B cell (primary cell): ENCODE results near the gene VIT. TPM values are rescaled to one million over a fixed set of nuclear protein-coding genes. Genes with fewer than 3 reads are reported as not detected.

Experiments used
- ATAC-seq: fragments of 200-7000 bp; cut with Tn5 transposase; one replicate; pipeline ENCODE4 v1.10.0; 2021; ENCODE audit warnings: low read depth, mild to moderate bottlenecking, moderate number of reproducible peaks, moderate library complexity
- CTCF ChIA-PET: fragments of 350-600 bp; sonication (Branson Sonifier 250); formaldehyde crosslinking; loops from one replicate; lab custom pipeline; 2021; ENCODE audit warnings: antibody characterized with exemption, inconsistent platforms; lab: Charles Lee
- POLR2A ChIA-PET: fragments of 350-600 bp; sonication (Branson Sonifier 250); formaldehyde crosslinking; loops from one replicate; lab custom pipeline; 2021; ENCODE audit warnings: antibody characterized with exemption; lab: Charles Lee
- DNase-seq: peaks from one replicate; pipeline ENCODE4 v3.0.0; 2013
- H2AFZ ChIP-seq: 2 replicates; pipeline ENCODE4 v1.6.1; 2012; ENCODE audit warnings: mild to moderate bottlenecking, low read depth, low read length; ENCODE audit not compliant: insufficient read depth, poor library complexity, severe bottlenecking
- H3K27ac ChIP-seq, 2 donors: 1 replicate in 1 of 2; 2 replicates in 1 of 2; pipeline ENCODE4 v1.5.1; 2012 to 2013; ENCODE audit warnings: low read length in 2 of 2, mild to moderate bottlenecking in 2 of 2, moderate library complexity in 1 of 2
- H3K27me3 ChIP-seq, 4 experiments: fragments of 200-600 bp in 1 of 4; sonication (generic) in 1 of 4; replicated peaks in 1 of 4; 1 replicate in 2 of 4; 2 replicates in 2 of 4; pipeline versions ENCODE4 v1.6.1 to v1.7.0; 2013 to 2016; ENCODE audit warnings: low read length in 3 of 4, mild to moderate bottlenecking in 2 of 4, mixed read lengths in 1 of 4, moderate library complexity in 1 of 4; ENCODE audit not compliant: insufficient read depth in 4 of 4, control insufficient read depth in 3 of 4; ENCODE audit errors: control extremely low read depth in 1 of 4
- H3K36me3 ChIP-seq, 2 experiments: replicated peaks in 1 of 2; 1 replicate in 1 of 2; 2 replicates in 1 of 2; pipeline versions ENCODE4 v1.6.1 to v1.7.1; 2013; ENCODE audit warnings: low read length in 1 of 2; ENCODE audit not compliant: insufficient read depth in 2 of 2, control insufficient read depth in 1 of 2; ENCODE audit errors: control extremely low read depth in 1 of 2, extremely low read depth in 1 of 2
- H3K4me1 ChIP-seq, 2 donors: fragments of 200-600 bp in 1 of 2; sonication (generic) in 1 of 2; 1 replicate in 1 of 2; 2 replicates in 1 of 2; pipeline versions ENCODE4 v1.5.1 to v1.6.1; 2013 to 2017; ENCODE audit warnings: low read length in 2 of 2; ENCODE audit not compliant: control insufficient read depth in 2 of 2, insufficient read depth in 2 of 2
- H3K4me2 ChIP-seq: replicated peaks from 2 replicates; pipeline ENCODE3; 2012; ENCODE audit warnings: mild to moderate bottlenecking, low read depth, low read length; ENCODE audit not compliant: poor library complexity, severe bottlenecking
- H3K4me3 ChIP-seq, 5 experiments: fragments of 200-600 bp in 1 of 5; sonication (generic) in 1 of 5; 1 replicate in 3 of 5; 2 replicates in 2 of 5; pipeline versions ENCODE4 v1.5.1 to v1.7.0; 2011 to 2016; ENCODE audit warnings: low read length in 4 of 5, mild to moderate bottlenecking in 4 of 5, low read depth in 2 of 5, control low read depth in 1 of 5, moderate library complexity in 1 of 5; ENCODE audit not compliant: insufficient read depth in 1 of 5; ENCODE audit errors: control extremely low read depth in 1 of 5, extremely low read depth in 1 of 5
- H3K79me2 ChIP-seq: fragments of 200-600 bp; sonication (generic); one replicate; pipeline ENCODE4 v1.6.0; 2016; ENCODE audit warnings: low read length; ENCODE audit not compliant: control insufficient read depth, insufficient read depth
- H3K9ac ChIP-seq: fragments of 200-600 bp; sonication (generic); 2 replicates; pipeline ENCODE4 v1.6.1; 2017; ENCODE audit warnings: mild to moderate bottlenecking, low read length, moderate library complexity
- H3K9me3 ChIP-seq, 3 donors: one replicate each; pipeline versions ENCODE4 v1.6.1 to v1.7.1; 2013; ENCODE audit warnings: low read length in 2 of 3; ENCODE audit not compliant: control insufficient read depth in 2 of 3, insufficient read depth in 1 of 3; ENCODE audit errors: control extremely low read depth in 1 of 3
- H4K20me1 ChIP-seq: 2 replicates; pipeline ENCODE4 v1.6.0; 2012; ENCODE audit warnings: mild to moderate bottlenecking, low read length; ENCODE audit not compliant: insufficient read depth, control insufficient read depth, poor library complexity, severe bottlenecking
- H3K27ac Mint-ChIP-seq: one replicate; pipeline ENCODE4 v1.8.0; 2021; ENCODE audit warnings: mixed read lengths
- H3K27me3 Mint-ChIP-seq: one replicate; pipeline ENCODE4 v1.8.0; 2021; ENCODE audit warnings: mixed read lengths
- H3K4me1 Mint-ChIP-seq: one replicate; pipeline ENCODE4 v1.8.0; 2021; ENCODE audit warnings: mixed read lengths
- H3K4me3 Mint-ChIP-seq: one replicate; pipeline ENCODE4 v1.8.0; 2021; ENCODE audit warnings: mixed read lengths
- H3K9me3 Mint-ChIP-seq: one replicate; pipeline ENCODE4 v1.8.0; 2022; ENCODE audit warnings: mixed read lengths; ENCODE audit not compliant: insufficient read depth
- EZH2 ChIP-seq: IDR thresholded peaks from 2 replicates; pipeline ENCODE4 v1.6.1; 2012; ENCODE audit warnings: borderline replicate concordance, low read depth, mild to moderate bottlenecking, moderate library complexity, low read length; ENCODE audit not compliant: insufficient read depth, poor library complexity, severe bottlenecking
- WGBS: methylation state at CpG from one replicate; pipeline ENCODE4 v1.1.5; 2013; ENCODE audit warnings: missing lambda C conversion rate; ENCODE audit not compliant: insufficient coverage; 5-methylcytosine and 5-hydroxymethylcytosine counted together
- intact Hi-C: fragments of 100-400 bp; cut with micrococcal nuclease; formaldehyde crosslinking; loops from one replicate; pipeline ENCODE4 v1.10.0; 2022
- polyA plus RNA-seq: library from polyadenylated mRNA; depleted of rRNA; stranded (reverse); fragments of >200 nt; gene quantifications from 2 replicates; pipeline ENCODE4 v1.2.3, GENCODE V29; 2012
- total RNA-seq, 2 donors: library from RNA; stranded (reverse); fragments of 120-200 nt in 1 of 2; gene quantifications; 1 replicate in 1 of 2; 2 replicates in 1 of 2; pipeline versions ENCODE4 v1.2.3 to v1.2.4, GENCODE V29; 2013 to 2022
- TF ChIP-seq, protein P1 (sequence below): fragments of 200-600 bp; IDR thresholded peaks from one replicate; pipeline ENCODE4 v1.8.0; 2022; ENCODE audit warnings: antibody characterized with exemption, mild to moderate bottlenecking

VIT gene
- total and polyA plus RNA-seq, 2 donors (not counting 1 experiment from before 2014, with no cell fraction given): not detected

DNA sequence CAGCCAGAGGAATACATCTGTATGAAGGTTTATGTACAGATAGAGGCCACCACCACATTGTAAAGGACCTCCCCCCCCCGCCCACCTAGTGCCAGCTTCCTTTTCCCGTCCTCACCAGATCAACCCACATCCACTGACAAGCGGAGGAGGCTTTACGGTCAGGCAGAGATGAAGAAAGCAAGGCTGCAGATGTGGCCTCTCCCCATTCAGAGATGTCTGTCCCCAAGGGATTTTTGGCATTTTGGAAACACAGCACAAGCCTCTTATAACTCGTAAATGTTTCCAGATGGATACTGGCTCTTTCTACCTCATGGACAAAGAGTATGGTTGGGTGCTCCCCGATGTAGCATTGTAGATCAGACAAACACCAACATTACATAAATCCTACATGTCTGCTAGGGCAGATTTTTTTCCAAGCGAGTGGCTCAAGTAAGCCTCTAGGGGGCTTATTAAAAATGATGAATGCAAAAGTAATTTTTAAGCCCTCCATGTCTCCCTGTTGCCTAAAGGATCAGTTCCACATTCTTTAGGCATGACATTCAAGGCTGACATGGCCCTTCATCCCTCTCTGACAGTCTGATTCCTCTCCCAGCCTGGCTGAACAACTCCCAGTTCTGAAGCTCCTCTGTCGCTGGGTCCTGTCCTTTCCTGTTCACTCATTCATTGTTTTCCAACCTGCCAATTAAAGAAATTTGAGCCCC, 11.7 kb downstream of the VIT start:
- DNase-seq: no peak
- intact Hi-C loops: no loop called here
- Histone ChIP-seq H4K20me1 (no peaks in the 10 kb centered on the region), H3K36me3 (no peaks in the 10 kb centered on the region), H3K27me3 (no peaks in the 10 kb centered on the region), H3K79me2 (no peaks in the 10 kb centered on the region), H3K4me3 (no peak overlapping the region), H3K9me3 (peaks cover 0 to 8% (median 6%) of the 10 kb centered on the region in 3 donors), H3K4me1 (no peaks in the 10 kb centered on the region), H3K9ac (no peak overlapping the region), H3K27ac (no peak overlapping the region), H3K4me2 (no peak overlapping the region), H2AFZ (no peak overlapping the region)
- no peak overlapping the region for H3K27ac Mint-ChIP-seq
- POLR2A ChIA-PET: no interaction called here
- ATAC-seq: no peak
- no peak overlapping the region for H3K4me3 Mint-ChIP-seq
- TF ChIP-seq EZH2: no peak
- TF ChIP-seq, protein P1, sequence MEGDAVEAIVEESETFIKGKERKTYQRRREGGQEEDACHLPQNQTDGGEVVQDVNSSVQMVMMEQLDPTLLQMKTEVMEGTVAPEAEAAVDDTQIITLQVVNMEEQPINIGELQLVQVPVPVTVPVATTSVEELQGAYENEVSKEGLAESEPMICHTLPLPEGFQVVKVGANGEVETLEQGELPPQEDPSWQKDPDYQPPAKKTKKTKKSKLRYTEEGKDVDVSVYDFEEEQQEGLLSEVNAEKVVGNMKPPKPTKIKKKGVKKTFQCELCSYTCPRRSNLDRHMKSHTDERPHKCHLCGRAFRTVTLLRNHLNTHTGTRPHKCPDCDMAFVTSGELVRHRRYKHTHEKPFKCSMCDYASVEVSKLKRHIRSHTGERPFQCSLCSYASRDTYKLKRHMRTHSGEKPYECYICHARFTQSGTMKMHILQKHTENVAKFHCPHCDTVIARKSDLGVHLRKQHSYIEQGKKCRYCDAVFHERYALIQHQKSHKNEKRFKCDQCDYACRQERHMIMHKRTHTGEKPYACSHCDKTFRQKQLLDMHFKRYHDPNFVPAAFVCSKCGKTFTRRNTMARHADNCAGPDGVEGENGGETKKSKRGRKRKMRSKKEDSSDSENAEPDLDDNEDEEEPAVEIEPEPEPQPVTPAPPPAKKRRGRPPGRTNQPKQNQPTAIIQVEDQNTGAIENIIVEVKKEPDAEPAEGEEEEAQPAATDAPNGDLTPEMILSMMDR: no peak
- CTCF ChIA-PET: no interaction called here
- no peaks in the 10 kb centered on the region for H3K4me1 Mint-ChIP-seq
- no peaks in the 10 kb centered on the region for H3K27me3 Mint-ChIP-seq
- WGBS: 68% methylated on average over 5 of the region's 8 CpGs
- peaks cover 3% of the 10 kb centered on the region for H3K9me3 Mint-ChIP-seq

DNA sequence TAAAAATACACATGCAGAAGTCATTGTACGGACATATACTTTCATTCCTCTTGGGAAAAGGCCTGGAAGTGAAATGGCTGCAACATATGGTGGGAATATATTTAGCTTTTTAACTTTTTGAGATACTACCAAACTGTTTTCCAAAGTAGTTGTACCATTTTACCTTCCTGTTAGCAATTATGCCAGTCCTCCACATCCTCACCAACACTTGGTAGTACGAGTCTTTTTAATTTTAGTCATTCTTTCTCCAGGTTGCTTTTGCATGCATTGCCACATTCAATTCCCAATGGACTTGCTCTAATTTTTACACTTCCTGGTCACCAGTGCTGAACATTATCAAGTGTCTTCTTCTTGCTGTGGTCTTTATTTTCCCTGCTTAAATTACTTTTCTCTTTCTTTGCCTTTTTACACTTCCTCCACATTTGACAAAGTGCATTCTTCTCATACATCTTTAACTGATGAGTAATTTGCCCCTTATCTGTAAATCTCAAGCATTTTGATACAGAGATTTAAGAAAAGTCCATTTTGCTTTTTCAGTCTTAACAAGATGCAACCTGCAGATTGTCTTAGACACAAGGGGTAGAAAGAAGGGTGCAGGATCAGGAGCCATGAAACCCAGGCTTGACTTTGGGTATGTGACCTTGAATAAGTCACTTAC, 14.5 kb downstream of the VIT start:
- Histone ChIP-seq H3K9me3 (peaks cover 0 to 8% (median 6%) of the 10 kb centered on the region in 3 donors), H3K9ac (no peak overlapping the region), H2AFZ (no peak overlapping the region), H3K4me1 (no peaks in the 10 kb centered on the region), H3K79me2 (no peaks in the 10 kb centered on the region), H4K20me1 (no peaks in the 10 kb centered on the region), H3K27me3 (no peaks in the 10 kb centered on the region), H3K36me3 (no peaks in the 10 kb centered on the region), H3K4me2 (no peak overlapping the region), H3K4me3 (no peak overlapping the region), H3K27ac (no peak overlapping the region)
- no peak for DNase-seq
- no peak overlapping the region for H3K27ac Mint-ChIP-seq
- H3K9me3 Mint-ChIP-seq: peaks cover 3% of the 10 kb centered on the region
- WGBS: 85% methylated on average over 1 of the region's 2 CpGs
- H3K4me3 Mint-ChIP-seq: no peak overlapping the region
- TF ChIP-seq EZH2: no peak
- TF ChIP-seq, protein P1: no peak
- H3K4me1 Mint-ChIP-seq: no peaks in the 10 kb centered on the region
- H3K27me3 Mint-ChIP-seq: no peaks in the 10 kb centered on the region
- no peak for ATAC-seq
- intact Hi-C loops: no loop called here
- CTCF ChIA-PET: no interaction called here
- POLR2A ChIA-PET: no interaction called here
